GM18867 (cell line): ENCODE data around the gene SELENOO.

Experiments
- ATAC-seq: cut with Tn5 transposase; IDR thresholded peaks from one replicate; pipeline ENCODE4 v1.9.1; 2021; ENCODE audit warnings: mild to moderate bottlenecking, moderate library complexity; ENCODE audit not compliant: unreplicated experiment

Gene SELENOO

DNA sequence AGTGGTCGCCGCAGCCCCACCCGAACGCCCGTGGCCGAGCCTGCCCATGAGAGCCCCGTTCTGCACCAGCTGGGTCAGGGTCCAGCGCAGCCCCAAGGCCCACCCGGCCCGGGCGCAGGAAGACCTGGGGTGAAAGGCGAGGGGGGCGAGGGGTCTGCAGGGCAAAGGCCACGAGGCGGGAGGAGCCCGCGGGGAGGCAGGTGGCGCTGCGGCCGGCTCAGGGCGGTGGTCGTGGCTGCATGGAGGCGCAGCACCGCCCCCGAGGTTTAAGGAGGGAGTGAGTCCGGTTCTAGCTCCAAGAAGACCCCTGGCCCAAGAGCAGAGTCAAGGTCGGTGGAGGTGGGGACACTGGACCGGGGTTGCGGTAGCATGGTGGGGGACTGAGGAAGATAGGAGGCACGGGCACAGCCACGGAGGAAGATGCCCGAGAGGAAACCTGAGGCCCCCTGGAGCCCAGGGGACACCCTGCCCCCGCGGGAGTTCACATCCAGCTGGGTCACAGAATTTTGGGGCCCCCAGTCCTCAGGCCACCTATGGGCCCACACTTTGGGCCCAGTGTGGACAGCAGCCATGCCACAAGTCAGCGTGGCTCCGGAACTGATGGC lies 50.8 kb downstream of the SELENOO start:
- ATAC-seq = no peak

DNA sequence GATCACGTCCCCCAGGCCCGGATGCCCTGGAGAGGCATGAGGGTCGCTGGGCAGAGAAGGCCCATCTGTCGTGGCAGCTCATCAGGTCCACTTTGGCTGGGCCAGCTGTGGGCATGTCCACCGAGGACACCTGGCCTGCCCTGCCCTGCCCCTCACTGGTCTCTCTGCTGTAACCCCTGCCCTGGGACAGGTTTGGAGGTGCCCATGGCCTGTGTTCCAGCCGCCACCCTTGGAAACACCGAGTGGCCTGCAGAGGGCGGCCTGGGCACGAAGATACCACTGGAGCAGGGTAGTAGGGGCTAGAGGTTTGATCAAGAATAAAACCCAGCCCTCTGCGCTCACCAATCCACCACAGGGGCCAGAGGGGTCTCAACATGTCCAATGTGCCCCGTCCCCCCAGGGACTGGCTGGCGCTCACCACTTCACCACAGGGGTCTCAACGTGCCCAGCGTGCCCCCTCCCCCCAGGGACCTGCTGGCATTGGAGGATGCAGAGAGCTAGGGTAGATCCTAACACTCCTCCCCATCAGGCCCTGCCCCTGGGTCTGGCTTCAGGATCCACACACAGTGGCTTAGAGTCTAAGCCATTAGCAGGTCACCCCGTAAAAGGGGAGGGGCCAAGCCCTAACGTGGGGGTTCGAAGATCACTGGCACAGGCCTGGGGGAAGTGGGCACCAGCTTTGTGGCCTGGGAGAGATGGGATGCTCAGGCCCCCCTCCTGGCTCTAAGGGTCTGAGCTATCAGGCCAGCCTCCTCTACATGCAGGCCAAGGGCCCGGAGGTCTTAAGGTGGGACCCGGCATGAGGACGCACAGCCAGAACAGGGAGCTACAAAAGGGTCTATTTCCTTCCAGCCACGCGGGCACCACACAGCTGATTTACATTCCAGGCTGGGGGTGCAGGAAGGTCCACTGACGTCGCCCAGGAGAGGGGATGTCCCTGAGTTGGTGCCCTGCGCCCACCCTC lies 51.6 kb downstream of the SELENOO start:
- ATAC-seq = no peak

DNA sequence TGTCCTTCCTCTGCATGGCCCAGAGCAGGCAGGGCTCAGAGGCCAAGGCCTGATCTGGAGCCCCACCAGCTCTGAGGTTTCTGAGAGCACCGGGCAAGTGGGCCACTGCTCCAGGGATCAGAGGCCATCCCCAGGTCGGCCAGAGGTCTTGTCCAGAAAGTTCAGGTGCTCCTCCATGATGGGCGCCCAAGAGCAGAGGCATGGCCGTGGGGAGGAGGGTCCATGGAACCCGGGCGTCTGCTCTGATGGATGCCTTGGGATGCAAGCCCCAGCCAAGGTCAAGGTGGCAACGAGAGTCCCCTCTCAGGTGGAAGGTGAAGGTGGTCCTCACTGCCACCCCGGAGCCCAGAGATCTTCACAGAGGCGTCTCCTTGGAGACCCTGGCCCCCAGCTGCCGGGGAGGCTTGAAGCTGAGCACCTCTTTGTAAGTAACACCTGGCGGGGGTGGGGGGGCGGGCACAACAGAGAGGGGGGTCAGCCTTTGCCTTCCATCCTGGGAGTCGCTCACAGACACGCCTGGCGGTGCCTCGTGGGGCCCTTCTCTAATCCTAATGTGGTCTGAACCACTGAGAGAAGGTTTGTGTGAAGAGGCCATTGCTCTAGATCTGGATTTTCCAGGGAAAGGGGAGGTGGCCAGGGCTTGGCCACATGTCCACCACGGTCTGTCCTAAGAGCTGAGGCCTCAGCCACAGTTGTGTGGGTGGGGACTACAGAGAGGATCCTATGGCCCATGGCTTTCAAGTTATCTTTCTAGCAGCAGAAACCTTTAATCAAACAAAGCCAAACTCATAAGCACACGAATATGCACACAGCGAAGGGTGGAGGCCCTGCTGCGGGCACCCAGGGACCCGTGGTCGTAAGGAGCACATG lies 52.5 kb downstream of the SELENOO start:
- no peak for ATAC-seq

- ATAC-seq = no peak
These were observed 53.1 kb downstream of the SELENOO start for GRCh38 chr22:50253941-50254340.

DNA sequence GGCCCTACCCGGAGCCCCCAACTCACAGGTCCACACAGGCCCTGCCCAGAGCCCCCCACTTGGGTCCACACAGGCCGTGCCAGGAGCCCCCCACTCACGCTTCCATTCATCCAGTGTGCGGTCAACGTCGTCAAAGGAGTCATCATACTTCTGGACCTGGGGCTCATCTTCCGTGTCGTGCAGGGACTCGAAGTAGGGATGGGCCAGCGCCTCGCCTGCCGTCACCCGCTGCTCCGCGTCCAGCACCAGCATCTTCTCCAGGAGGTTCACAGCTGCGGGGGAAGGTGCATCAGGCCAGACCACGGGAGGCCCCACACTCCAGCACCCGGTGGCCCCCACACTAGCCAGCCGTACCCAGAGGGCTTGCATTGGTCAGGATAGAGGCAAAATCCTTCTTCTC lies 54.3 kb downstream of the SELENOO start:
- no peak for ATAC-seq

- ATAC-seq = no peak
These were observed 54.8 kb downstream of the SELENOO start for GRCh38 chr22:50255607-50256006.

GRCh38 chr22:50256258-50256862 lies 55.5 kb downstream of the SELENOO start:
- no peak for ATAC-seq

DNA sequence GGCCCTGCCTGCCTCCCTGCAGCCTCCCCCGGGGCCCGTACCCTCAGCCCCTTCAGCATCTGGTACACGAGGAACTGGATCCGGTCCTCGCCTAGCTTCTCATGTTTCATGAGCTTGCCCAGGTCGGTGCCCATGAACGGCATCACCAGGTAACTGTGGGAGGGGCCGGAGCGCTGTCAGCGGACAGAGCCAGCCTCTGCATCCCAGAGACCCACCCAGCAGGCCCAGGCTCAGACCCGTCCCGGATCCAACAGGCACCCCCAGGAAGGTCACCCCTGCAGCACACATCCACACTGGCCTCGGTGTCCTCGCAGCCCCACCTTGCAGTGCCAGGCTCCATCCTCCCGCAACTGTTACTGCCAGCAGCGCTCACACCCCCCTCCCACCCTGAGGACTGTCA lies 56.2 kb downstream of the SELENOO start:
- ATAC-seq = no peak

DNA sequence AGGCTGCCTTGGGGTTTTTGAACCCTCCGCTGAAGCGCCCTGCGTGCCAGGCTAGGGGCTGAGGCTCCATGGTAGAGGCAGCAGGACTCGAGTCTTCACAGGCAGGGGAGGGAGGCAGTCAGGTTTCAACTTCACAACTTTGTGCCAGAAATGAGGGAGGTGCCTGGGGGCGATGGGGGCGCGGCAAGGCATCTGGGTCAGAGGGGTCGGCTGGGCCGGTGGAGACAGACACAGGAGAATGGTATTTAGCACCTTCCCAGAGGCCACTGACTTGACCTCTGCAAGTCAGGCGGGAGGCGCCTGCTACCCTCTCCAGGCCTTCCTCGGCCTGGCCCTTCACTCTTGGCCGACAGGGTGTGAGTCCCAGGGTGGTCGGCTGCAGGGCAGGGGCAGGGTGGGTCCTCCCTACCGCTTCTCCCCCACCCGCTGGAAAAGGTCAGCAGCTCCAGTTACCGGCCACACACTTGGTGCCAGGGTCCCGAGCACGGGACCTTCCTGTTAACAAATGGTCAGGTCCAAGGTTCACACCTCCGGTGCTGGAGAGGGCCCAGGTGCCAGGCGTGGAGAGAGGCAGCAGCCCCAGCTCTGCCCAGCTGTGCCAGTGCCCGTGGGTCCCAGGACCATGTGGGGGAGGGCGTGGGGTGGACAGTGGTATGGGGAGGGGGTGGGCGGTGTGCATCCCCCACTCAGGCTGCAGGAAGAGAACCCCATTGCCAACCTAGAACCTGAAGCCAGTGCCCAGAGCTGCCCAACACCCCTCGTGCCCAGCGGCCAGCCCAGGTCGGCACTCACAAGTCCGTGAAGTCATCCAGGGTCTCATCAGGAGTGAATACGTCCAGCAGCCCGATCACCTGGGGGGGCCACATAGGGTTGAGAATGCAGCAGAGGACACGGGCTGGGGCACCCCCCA lies 56.9 kb downstream of the SELENOO start:
- no peak for ATAC-seq

- ATAC-seq = no peak
These were observed 57.8 kb downstream of the SELENOO start for GRCh38 chr22:50258361-50259292.

GRCh38 chr22:50259302-50259701 lies 58.5 kb downstream of the SELENOO start:
- no peak for ATAC-seq

- ATAC-seq = no peak
These were observed 59.6 kb downstream of the SELENOO start for GRCh38 chr22:50260434-50260800.

GRCh38 chr22:50260801-50261614 lies 60.2 kb downstream of the SELENOO start:
- no peak for ATAC-seq

DNA sequence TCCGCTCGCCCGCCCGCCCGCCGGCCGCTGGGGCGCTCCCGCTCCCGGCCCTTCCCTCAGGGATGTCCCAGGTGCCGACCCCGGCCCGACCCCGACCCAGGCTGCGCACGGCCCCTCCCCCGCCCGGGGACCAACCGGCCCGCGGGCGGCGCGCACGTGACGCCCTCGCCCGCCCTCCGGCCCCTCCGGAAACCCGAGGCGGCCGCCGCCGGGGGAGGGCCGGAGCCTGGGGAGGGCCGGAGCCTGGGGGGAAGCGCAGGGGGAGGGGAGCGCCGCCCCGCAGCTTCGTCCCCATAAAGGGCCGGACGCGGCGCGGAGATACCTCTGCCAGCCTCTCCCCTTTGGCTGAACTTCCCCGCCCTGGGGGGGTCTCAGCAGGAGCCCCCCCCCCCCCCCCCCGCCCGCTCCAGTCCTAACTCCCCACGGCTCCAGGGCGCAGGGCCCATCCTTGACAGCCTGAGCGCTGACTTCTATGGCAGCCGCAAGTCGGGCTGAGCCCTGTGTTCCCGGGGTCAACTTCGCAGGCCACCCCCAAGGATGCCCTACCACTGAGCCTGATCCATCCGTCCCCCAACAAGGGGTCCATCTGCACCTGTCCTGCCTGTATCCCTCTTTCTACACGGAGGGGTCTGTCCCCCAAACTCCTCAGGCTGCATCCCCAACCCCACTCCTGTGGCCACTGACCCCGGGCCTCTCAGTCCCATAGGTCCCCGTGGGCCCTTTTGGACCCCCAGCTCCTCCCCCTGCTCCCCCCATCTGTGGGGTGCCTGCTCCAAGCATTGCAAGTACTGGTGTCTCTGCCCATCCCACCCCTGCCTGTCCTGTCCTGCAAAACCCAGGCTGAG lies 61.0 kb downstream of the SELENOO start, which contains the start of gene MAPK12:
TSS of gene MAPK12 (minus strand) at position 69 of the 845 bp plus-strand sequence. CDS start 174 bp downstream, outside the sequence.
- ATAC-seq = no peak

- no peak for ATAC-seq
These were observed 61.7 kb downstream of the SELENOO start for GRCh38 chr22:50262460-50262911.

DNA sequence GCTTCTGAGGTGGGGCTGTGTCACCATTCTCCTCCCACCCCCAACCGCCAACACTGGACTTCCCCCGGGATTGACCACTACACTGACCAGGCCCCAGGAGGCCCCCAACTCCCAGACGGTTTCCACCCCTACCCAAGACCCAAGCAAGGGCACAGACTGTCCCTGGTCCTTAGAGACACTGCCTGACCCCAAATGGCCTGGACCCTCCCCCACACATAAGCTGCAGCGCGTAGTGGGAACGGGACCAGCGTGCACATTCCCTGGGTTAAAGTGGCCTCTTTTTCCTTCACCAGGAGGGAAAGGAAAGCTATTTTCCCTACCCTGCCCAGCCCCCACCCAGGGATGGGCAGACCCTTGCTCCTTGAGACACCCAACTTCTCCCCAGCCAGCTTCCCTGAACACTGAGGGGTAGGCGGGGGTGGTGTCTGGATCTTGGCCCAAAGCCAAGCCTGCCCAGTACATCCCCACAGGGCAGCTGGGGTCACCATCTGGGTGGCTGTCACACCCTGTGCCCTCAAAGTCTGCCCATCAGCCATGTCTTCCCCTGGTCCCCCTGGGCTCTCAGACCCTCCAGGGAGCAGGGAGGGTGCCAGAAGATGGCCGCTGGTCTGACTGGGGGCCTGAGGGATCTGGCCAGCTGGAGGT lies 62.3 kb downstream of the SELENOO start:
- ATAC-seq = no peak
